Natural killer cell treated with Interleukin-12 subunit alpha and Interleukin-12 subunit beta and Interleukin-15 and Interleukin-18, amount 100 ng/mL, for 72 hours (primary cell): ENCODE results near the gene FASN. TPM values are rescaled to one million over a fixed set of nuclear protein-coding genes. Genes with fewer than 3 reads are reported as not detected.
"Not testable (repeated sequence)": the region's sequence is repeated elsewhere in the genome, so short reads cannot be mapped to it uniquely, and the experiment has no call there.

Source experiments
- ATAC-seq, 2 donors: fragments of 150-1000 bp; cut with Tn5 transposase in 1 of 2; sonication (Bioruptor Pico), chemical (Tn5 transposase) in 1 of 2; 2 replicates each; pipeline ENCODE4 v1.10.0; 2021
- DNase-seq: peaks from one replicate; pipeline ENCODE4 v3.0.0; 2022; ENCODE audit warnings: low spot score
- H3K27ac Mint-ChIP-seq, 2 donors: 1 replicate in 1 of 2; 2 replicates in 1 of 2; pipeline ENCODE4 v1.8.0; 2022; ENCODE audit warnings: mixed read lengths in 2 of 2, mild to moderate bottlenecking in 1 of 2, moderate library complexity in 1 of 2
- H3K27me3 Mint-ChIP-seq, 2 donors: 1 replicate in 1 of 2; 2 replicates in 1 of 2; pipeline ENCODE4 v1.8.0; 2022; ENCODE audit warnings: mixed read lengths in 2 of 2
- H3K36me3 Mint-ChIP-seq: one replicate; pipeline ENCODE4 v1.8.0; 2022; ENCODE audit warnings: mixed read lengths
- H3K4me1 Mint-ChIP-seq, 2 donors: 1 replicate in 1 of 2; 2 replicates in 1 of 2; pipeline ENCODE4 v1.8.0; 2022; ENCODE audit warnings: low read depth in 2 of 2, mixed read lengths in 2 of 2, mild to moderate bottlenecking in 1 of 2
- H3K4me3 Mint-ChIP-seq: one replicate; pipeline ENCODE4 v1.8.0; 2022; ENCODE audit warnings: mixed read lengths
- H3K9me3 Mint-ChIP-seq: 2 replicates; pipeline ENCODE4 v1.8.0; 2022; ENCODE audit warnings: mixed read lengths
- total RNA-seq, 2 donors: library from RNA; stranded (reverse); gene quantifications; one replicate each; pipeline ENCODE4 v1.2.3, GENCODE V29; 2022

Gene FASN
- total RNA-seq, 2 donors from 2014 or later: 195 to 451 TPM

GRCh38 chr17:82038796-82039409 is 59.1 kb downstream of the FASN start:
- DNase-seq: not testable (repeated sequence)
- H3K4me3 Mint-ChIP-seq: peak overlapping the region; percentile 23

GRCh38 chr17:82037889-82038195 is 60.2 kb downstream of the FASN start:
- no peak for DNase-seq
- peak overlapping the region; percentile 60 to 84 for H3K27ac Mint-ChIP-seq
- peak overlapping the region; percentile 80 for H3K4me3 Mint-ChIP-seq
- no peaks in the 10 kb centered on the region for H3K9me3 Mint-ChIP-seq
- H3K4me1 Mint-ChIP-seq: peaks cover 12 to 17% of the 10 kb centered on the region in 2 donors
- no peak for ATAC-seq
- no peaks in the 10 kb centered on the region for H3K27me3 Mint-ChIP-seq
- H3K36me3 Mint-ChIP-seq: no peaks in the 10 kb centered on the region

More at GRCh38 chr17:82038796-82039409, 59.1 kb downstream of the FASN start:
- H3K36me3 Mint-ChIP-seq, H3K27ac Mint-ChIP-seq, ATAC-seq, H3K27me3 Mint-ChIP-seq, H3K9me3 Mint-ChIP-seq: not testable (repeated sequence)
- peaks cover 12 to 17% of the 10 kb centered on the region in 2 donors for H3K4me1 Mint-ChIP-seq

GRCh38 chr17:82037092-82037888 is 60.7 kb downstream of the FASN start, which contains the start of gene DCXR:
TSS of gene DCXR (minus strand) at chr17:82037697. CDS start at chr17:82037682, 15 bp downstream.
- H3K4me1 Mint-ChIP-seq: peaks cover 12 to 17% of the 10 kb centered on the region in 2 donors
- peak; percentile 97 for ATAC-seq
- H3K36me3 Mint-ChIP-seq: no peaks in the 10 kb centered on the region
- H3K27me3 Mint-ChIP-seq: no peaks in the 10 kb centered on the region
- peak; percentile 98 for DNase-seq
- H3K4me3 Mint-ChIP-seq: peak within 1 kb of the TSS; percentile 80
- peak within 1 kb of the TSS; percentile 60 to 84 for H3K27ac Mint-ChIP-seq
- no peaks in the 10 kb centered on the region for H3K9me3 Mint-ChIP-seq

- Mint-ChIP-seq H3K4me1 (peaks cover 12 to 17% of the 10 kb centered on the region in 2 donors), H3K9me3 (no peaks in the 10 kb centered on the region), H3K36me3 (no peaks in the 10 kb centered on the region), H3K27me3 (no peaks in the 10 kb centered on the region), H3K27ac (no peak overlapping the region), H3K4me3 (peak overlapping the region; percentile 80)
- ATAC-seq: no peak
- DNase-seq: no peak
Measured at GRCh38 chr17:82036634-82037091, 61.4 kb downstream of the FASN start.

GRCh38 chr17:82035956-82036633 is 61.9 kb downstream of the FASN start:
- Mint-ChIP-seq H3K27ac (no peak overlapping the region), H3K36me3 (no peaks in the 10 kb centered on the region), H3K9me3 (no peaks in the 10 kb centered on the region), H3K4me1 (peaks cover 12 to 17% of the 10 kb centered on the region in 2 donors), H3K4me3 (peak overlapping the region; percentile 80), H3K27me3 (no peaks in the 10 kb centered on the region)
- DNase-seq (no peak), ATAC-seq (no peak)

- peak overlapping the region; percentile 12 for H3K4me3 Mint-ChIP-seq
- no peaks in the 10 kb centered on the region for H3K36me3 Mint-ChIP-seq
- H3K27ac Mint-ChIP-seq: no peak overlapping the region
- DNase-seq: no peak
- peaks cover 12 to 18% of the 10 kb centered on the region in 2 donors for H3K4me1 Mint-ChIP-seq
- no peak for ATAC-seq
- H3K27me3 Mint-ChIP-seq: no peaks in the 10 kb centered on the region
- H3K9me3 Mint-ChIP-seq: no peaks in the 10 kb centered on the region
Measured at GRCh38 chr17:82035488-82035887, 62.5 kb downstream of the FASN start.

- ATAC-seq (no peak), DNase-seq (no peak)
- Mint-ChIP-seq H3K4me3 (no peak overlapping the region), H3K36me3 (no peaks in the 10 kb centered on the region), H3K9me3 (no peaks in the 10 kb centered on the region), H3K27ac (no peak overlapping the region), H3K27me3 (no peaks in the 10 kb centered on the region), H3K4me1 (peaks cover 15 to 22% of the 10 kb centered on the region in 2 donors)
Measured at GRCh38 chr17:82034371-82035011, 63.5 kb downstream of the FASN start.

GRCh38 chr17:82033359-82034085 is 64.5 kb downstream of the FASN start:
- Mint-ChIP-seq H3K27me3 (no peaks in the 10 kb centered on the region), H3K4me3 (no peak overlapping the region), H3K4me1 (peaks cover 18 to 20% of the 10 kb centered on the region in 2 donors), H3K36me3 (no peaks in the 10 kb centered on the region), H3K27ac (no peak overlapping the region), H3K9me3 (no peaks in the 10 kb centered on the region)
- DNase-seq (no peak), ATAC-seq (no peak)

- Mint-ChIP-seq H3K4me1 (peaks cover 11 to 13% of the 10 kb centered on the region in 2 donors), H3K4me3 (no peak overlapping the region), H3K9me3 (no peaks in the 10 kb centered on the region), H3K36me3 (no peaks in the 10 kb centered on the region), H3K27me3 (no peaks in the 10 kb centered on the region), H3K27ac (no peak overlapping the region)
- ATAC-seq: peak in 1 of 2 donors; percentile 24
- no peak for DNase-seq
Measured at GRCh38 chr17:82031885-82032627, 66.0 kb downstream of the FASN start.

- Mint-ChIP-seq H3K9me3 (no peaks in the 10 kb centered on the region), H3K36me3 (no peaks in the 10 kb centered on the region), H3K27ac (no peak within 1 kb of the TSS), H3K4me3 (peak within 1 kb of the TSS; percentile 85), H3K27me3 (no peaks in the 10 kb centered on the region), H3K4me1 (peaks cover 11 to 13% of the 10 kb centered on the region in 2 donors)
- ATAC-seq (peak; percentile 7 to 28), DNase-seq (no peak)
Measured at GRCh38 chr17:82031303-82031884, 66.6 kb downstream of the FASN start, which contains the start of gene RAC3. TSS of gene RAC3 (plus strand) at chr17:82031678. CDS start at chr17:82031762, 84 bp downstream.

GRCh38 chr17:82030470-82031302 is 67.3 kb downstream of the FASN start:
- no peak overlapping the region for H3K27ac Mint-ChIP-seq
- H3K36me3 Mint-ChIP-seq: no peaks in the 10 kb centered on the region
- no peaks in the 10 kb centered on the region for H3K9me3 Mint-ChIP-seq
- peak; percentile 79 to 88 for ATAC-seq
- peak; percentile 86 for DNase-seq
- H3K4me3 Mint-ChIP-seq: peak overlapping the region; percentile 85
- peaks cover 11 to 16% of the 10 kb centered on the region in 2 donors for H3K4me1 Mint-ChIP-seq
- H3K27me3 Mint-ChIP-seq: no peaks in the 10 kb centered on the region
